NCI-H524 (cell line): Measurements from ENCODE around the gene ATXN1.

Experiments
- DNase-seq, 2 experiments: peaks; one replicate each; lab custom pipeline; 2025; lab: John Stamatoyannopoulos, UW

The ATXN1 gene

DNA sequence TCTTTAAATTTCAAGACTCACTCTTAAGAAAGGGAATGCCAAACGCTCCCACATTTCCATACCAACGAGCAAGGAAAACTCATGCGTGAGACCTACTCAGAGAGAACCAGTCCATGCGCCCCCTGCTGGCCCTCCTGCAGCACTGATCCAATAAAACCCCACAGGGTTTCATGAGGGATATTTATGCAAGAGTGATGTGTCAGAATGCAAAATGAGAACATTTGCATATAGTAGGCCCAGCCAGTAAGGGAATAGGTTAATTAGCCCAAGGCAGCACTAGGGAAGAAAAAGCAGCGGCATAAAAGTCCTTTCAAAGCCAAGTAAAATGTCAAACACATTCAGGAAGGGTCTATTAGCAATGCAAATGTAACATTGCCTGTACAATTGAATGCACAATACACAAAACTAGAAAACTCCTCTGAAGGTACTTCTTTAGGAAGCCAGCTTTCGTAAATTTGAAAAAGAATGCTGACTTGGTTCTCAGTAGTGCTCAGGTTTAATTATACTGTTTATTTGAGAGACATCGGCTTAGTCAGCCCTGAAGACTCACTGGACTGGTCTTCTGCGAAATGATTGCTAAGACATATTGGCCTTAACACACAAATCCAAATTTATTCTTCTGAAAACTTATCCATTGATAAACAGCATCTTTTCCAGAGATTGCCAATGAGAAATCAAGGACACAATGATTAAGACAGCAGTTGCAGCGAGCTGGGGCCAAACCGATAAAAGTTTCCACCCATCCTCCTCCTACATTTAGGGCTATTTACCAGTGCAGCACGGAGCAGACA lies 429.7 kb downstream of the ATXN1 start:
- DNase-seq, result peak in 1 of 2 experiments; percentile 71

- no peak for DNase-seq
These were observed 432.0 kb downstream of the ATXN1 start for GRCh38 chr6:16329233-16329632.

DNA sequence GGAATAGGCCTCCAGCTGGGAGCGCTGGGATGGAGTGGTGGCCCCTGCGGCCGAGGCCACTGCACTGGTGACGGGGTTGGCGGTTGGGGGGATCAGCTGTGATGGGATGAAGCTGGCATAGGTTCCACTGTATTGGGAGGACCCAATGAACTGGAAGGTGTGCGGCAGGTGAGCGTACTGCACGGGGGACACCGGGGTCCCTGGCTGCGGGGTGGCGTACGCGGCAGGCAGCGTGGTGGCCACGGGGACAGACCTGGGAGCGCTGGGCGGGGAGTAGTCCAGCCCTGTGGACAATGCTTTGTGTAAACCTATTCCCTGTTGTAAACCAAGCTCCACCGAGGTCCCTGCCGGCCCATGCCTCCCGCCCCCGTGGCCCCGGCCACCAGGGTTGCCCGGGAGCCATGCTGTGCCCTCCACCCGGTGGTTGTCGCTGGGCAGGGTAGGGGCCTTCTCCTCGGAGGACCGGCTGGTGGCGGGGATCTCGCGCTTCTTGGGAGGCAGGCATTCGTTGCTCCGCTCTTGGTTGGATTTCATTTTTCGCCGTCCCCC lies 433.4 kb downstream of the ATXN1 start:
- no peak for DNase-seq

- DNase-seq, result no peak
These were observed 434.1 kb downstream of the ATXN1 start for GRCh38 chr6:16326971-16327776.

GRCh38 chr6:16326531-16326930 lies 434.7 kb downstream of the ATXN1 start:
- no peak for DNase-seq

DNA sequence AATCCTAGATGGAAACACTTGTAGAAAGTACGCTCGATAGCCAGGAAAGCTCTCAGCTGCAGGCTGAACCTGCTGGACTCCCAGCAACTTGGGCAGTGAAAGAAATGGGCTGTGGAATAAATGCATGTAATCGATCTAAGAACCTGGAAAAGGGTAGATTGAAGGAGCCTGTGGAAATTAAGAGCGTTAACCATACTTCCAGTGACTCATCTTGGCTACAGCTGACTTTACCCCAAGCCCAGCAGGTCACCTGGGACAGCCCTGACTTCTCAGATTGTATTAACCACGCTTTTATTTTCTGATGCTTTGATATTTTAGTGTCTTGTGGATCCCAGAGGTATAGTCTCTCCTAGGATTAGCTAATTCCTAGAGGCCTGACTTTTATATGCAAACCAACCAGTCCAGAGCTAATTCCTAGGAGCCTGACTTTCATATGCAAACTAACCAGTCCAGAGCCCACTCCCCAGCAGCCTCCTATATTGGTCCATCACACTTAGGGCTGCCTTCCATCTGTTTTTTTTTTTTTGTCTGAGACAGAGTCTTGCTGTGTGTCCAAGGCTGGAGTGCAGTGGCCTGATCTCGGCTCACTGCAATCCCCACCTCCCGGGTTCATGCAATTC lies 436.5 kb downstream of the ATXN1 start:
- DNase-seq, result no peak

DNA sequence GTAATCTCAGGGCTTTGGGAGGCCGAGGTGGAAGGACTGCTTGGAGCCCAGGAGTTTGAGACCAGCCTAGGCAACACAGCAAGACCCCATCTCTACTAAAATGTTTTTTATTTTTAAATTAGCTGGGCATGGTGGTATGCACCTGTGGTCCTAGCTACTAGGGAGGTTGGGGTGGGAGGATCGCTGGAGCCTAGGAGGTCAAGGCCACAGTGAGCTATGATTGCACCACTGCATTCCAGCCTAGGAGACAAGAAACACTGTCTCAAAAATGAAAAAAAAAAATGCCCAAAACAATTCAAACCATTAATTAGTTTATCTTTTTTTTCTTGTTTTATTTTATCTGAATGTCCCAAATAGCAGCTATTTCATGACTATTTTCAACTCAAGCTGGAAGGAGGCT lies 437.1 kb downstream of the ATXN1 start:
- DNase-seq, result no peak

GRCh38 chr6:16322666-16323312 lies 438.5 kb downstream of the ATXN1 start:
- peak; percentile 74 to 93 for DNase-seq

DNA sequence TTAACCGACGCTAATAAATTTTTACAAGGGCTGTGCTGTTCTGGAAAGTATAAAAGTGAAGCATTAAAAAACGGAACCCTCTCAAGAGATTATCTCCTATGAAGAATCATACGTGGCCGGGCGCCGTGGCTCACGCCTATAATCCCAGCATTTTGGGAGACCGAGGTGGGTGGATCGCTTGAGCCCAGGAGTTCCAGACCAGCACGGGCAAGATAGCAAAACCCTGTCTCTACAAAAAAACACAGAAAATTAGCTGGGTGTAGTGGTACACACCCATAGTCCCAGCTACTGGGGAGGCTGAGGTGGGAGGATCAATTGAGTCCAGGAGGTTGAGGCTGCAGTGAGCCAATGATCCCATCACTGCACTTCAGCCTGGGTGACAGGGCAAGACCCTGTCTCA lies 439.4 kb downstream of the ATXN1 start:
- no peak for DNase-seq

- DNase-seq, result no peak
These were observed 439.9 kb downstream of the ATXN1 start for GRCh38 chr6:16321341-16321710.

GRCh38 chr6:16320533-16321340 lies 440.5 kb downstream of the ATXN1 start:
- peak; percentile 74 to 88 for DNase-seq

GRCh38 chr6:16319813-16320532 lies 441.3 kb downstream of the ATXN1 start:
- DNase-seq, result peak; percentile 67 to 69

- DNase-seq, result no peak
These were observed 442.1 kb downstream of the ATXN1 start for GRCh38 chr6:16318953-16319720.

DNA sequence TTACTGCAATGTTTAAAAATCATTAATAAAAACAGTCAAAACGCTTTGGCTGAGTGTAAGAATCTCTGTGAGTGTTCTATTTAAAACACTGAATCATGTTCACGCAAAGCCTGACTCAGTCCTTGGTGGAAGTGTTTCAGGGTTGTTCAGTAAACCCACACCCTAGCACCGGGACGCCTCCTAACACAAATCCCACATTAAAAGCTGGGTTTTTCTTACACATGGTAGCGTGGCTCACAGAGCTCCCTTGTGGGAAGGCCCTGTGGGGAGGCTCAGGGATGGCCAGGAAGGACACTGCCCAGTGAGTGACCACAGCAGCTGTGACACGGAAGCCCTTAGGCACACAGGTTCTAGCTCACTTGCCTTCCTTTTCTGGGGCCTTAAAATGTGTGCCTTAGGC lies 442.7 kb downstream of the ATXN1 start:
- no peak for DNase-seq

DNA sequence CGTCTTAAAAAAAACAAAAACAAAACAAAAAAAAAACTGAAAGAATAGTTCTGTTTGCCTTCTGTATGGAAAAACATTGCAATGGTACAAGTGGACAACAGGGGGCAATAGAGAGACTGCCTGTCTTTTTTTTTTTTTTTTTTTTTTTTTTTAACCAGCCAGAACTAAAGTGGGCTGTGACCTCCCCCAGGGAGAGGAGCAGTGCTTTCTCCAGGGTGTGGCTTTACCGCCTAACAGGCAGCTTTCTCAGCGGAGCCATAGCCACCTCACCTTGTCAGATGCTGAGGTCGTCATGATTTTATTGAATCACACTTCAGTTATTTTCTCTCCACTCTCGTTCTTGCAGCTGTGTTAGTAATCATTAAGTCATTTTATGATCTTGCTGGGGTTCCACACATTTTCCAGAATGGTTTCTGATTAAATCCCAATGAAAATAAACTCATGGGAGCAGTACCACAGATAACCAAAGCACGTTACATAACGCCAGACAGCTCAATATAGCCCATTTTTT lies 444.5 kb downstream of the ATXN1 start:
- DNase-seq, result peak; percentile 5 to 49

GRCh38 chr6:16314296-16314695 lies 447.0 kb downstream of the ATXN1 start:
- DNase-seq, result no peak

DNA sequence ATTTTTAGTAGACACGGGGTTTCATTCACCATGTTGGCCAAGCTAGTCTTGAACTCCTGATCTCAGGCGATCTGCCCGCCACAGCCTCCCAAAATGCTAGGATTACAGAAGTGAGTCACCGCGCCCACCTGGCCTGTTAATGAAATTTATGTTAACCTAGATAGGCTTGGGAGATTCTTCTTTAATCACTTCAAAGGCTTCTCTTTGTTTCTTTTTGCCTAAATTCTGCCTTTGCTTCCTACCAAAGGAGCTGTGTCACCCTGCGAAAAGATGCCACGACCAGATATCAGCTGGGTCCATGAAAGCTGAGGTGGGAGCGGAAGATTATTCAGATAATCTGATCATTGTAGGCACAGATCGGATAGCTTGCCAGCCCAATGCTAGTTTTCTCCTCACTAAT lies 447.5 kb downstream of the ATXN1 start:
- no peak for DNase-seq

DNA sequence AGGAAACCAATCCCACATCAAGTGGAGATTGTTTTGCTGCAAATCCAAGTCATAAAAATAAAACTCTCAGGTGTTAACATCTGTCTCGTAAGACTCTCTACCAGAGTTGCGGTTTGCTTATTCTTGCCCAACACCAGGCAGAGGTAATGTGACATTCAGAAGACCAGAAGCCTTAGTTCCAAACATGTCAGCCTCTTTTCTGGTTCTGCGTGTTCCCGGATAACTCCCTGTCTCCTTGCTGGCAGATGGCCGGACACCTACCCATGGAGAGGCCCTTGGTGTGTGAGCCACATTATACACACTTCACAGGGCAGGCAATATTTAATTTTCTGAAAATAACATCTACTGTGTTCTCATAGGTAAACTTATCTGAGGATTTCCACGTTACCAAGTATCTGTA lies 449.5 kb downstream of the ATXN1 start:
- DNase-seq, result peak; percentile 71 to 92

GRCh38 chr6:16306334-16306733 lies 454.9 kb downstream of the ATXN1 start:
- no peak for DNase-seq

GRCh38 chr6:16305788-16306187 lies 455.5 kb downstream of the ATXN1 start:
- no peak for DNase-seq
